ENCODE measurements around the gene OTOP1.

DNA sequence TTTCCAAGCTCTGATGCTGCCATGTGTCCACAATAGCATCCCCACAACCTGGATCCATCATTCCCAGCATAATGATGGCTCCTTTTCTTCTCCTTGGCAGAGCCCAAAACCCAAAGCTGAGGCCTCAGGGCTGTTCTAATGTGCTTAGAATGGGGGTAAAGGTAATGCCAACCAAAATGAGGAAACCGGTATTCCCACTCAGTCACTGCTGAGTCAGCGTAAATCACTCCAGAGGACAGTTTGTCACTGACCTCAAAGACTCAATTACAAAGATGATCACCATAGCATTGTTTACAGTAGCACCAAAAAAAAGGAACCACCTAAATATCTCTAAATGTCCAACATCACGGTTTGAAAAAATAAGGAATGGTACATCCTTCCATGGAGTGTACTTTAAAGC is 41.2 kb downstream of the OTOP1 start:
- TF ChIP-seq, protein P1, sequence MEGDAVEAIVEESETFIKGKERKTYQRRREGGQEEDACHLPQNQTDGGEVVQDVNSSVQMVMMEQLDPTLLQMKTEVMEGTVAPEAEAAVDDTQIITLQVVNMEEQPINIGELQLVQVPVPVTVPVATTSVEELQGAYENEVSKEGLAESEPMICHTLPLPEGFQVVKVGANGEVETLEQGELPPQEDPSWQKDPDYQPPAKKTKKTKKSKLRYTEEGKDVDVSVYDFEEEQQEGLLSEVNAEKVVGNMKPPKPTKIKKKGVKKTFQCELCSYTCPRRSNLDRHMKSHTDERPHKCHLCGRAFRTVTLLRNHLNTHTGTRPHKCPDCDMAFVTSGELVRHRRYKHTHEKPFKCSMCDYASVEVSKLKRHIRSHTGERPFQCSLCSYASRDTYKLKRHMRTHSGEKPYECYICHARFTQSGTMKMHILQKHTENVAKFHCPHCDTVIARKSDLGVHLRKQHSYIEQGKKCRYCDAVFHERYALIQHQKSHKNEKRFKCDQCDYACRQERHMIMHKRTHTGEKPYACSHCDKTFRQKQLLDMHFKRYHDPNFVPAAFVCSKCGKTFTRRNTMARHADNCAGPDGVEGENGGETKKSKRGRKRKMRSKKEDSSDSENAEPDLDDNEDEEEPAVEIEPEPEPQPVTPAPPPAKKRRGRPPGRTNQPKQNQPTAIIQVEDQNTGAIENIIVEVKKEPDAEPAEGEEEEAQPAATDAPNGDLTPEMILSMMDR (IDR thresholded peaks at IDR 0.05; ENCODE audit: insufficient read depth, low read length): no peak
- TF ChIP-seq GABPA (IDR thresholded peaks at IDR 0.05; ENCODE audit: low read depth): no peak
- TF ChIP-seq, protein P2, sequence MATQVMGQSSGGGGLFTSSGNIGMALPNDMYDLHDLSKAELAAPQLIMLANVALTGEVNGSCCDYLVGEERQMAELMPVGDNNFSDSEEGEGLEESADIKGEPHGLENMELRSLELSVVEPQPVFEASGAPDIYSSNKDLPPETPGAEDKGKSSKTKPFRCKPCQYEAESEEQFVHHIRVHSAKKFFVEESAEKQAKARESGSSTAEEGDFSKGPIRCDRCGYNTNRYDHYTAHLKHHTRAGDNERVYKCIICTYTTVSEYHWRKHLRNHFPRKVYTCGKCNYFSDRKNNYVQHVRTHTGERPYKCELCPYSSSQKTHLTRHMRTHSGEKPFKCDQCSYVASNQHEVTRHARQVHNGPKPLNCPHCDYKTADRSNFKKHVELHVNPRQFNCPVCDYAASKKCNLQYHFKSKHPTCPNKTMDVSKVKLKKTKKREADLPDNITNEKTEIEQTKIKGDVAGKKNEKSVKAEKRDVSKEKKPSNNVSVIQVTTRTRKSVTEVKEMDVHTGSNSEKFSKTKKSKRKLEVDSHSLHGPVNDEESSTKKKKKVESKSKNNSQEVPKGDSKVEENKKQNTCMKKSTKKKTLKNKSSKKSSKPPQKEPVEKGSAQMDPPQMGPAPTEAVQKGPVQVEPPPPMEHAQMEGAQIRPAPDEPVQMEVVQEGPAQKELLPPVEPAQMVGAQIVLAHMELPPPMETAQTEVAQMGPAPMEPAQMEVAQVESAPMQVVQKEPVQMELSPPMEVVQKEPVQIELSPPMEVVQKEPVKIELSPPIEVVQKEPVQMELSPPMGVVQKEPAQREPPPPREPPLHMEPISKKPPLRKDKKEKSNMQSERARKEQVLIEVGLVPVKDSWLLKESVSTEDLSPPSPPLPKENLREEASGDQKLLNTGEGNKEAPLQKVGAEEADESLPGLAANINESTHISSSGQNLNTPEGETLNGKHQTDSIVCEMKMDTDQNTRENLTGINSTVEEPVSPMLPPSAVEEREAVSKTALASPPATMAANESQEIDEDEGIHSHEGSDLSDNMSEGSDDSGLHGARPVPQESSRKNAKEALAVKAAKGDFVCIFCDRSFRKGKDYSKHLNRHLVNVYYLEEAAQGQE (IDR thresholded peaks at IDR 0.05; ENCODE audit: insufficient replicate concordance, low read depth): no peak
